SHP77 (cell line): ENCODE data around the gene BACH2.
"Not testable (repeated sequence)": the region's sequence is repeated elsewhere in the genome, so short reads cannot be mapped to it uniquely, and the experiment has no call there.

ENCODE experiments used
- DNase-seq, 2 experiments: peaks; one replicate each; lab custom pipeline; 2025; lab: John Stamatoyannopoulos, UW

Gene BACH2

DNA sequence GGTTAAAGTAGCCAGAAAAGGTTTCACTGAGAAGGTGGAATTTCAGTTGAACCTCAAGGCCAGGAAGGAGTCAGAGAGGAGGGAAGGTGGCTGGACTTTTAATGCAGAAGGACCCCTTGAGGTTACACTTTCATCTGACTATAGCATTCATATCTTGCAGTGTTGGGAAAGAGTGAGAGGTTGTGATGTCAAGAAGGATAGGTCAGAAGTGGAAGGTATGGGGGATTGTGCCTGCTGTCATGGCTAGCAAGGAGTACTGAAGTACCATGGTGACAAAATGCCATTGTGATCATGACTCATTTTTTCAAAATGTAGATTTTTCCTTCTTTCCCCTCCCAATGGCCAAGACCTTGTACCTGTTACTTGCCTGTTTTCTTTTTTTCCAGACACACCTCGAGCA, 5.2 kb upstream of the BACH2 start:
- no peak for DNase-seq

- DNase-seq, result no peak
Measured at GRCh38 chr6:90298459-90299053, 1.9 kb upstream of the BACH2 start.

- no peak for DNase-seq
Measured at GRCh38 chr6:90297867-90298381, 1.3 kb upstream of the BACH2 start.

GRCh38 chr6:90297115-90297866, 648 bp upstream of the BACH2 start:
- no peak for DNase-seq

DNA sequence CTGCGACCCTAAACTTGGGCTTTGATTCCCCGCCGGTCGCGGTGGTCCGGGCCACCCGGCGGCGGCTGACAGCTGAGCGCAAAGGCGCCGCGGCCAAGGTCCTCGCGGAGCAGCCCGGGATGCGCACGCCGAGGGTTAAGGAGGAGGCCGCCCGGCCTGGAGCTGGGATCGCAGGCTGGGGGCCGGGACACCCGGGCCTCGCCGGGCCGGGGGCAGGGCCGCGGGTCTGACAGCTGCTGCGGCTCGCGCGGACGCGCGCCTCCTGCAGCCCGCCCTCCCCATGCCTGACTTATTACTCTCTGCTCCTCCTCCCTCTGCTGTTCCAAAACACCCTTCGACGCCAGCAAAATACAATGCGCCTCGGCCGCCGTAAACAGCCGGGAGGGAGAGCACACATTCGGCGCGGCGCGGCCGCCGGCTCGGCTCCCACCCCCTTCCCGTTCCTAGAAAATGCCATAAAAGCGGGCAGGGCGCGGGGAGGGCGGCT, 746 bp downstream of the BACH2 start:
- DNase-seq, result peak; percentile 10 to 38

GRCh38 chr6:90294989-90295853, 1.4 kb downstream of the BACH2 start:
- DNase-seq, result peak; percentile 10 to 28

GRCh38 chr6:90294614-90294988, 2.0 kb downstream of the BACH2 start:
- DNase-seq, result peak in 1 of 2 experiments; percentile 4

DNA sequence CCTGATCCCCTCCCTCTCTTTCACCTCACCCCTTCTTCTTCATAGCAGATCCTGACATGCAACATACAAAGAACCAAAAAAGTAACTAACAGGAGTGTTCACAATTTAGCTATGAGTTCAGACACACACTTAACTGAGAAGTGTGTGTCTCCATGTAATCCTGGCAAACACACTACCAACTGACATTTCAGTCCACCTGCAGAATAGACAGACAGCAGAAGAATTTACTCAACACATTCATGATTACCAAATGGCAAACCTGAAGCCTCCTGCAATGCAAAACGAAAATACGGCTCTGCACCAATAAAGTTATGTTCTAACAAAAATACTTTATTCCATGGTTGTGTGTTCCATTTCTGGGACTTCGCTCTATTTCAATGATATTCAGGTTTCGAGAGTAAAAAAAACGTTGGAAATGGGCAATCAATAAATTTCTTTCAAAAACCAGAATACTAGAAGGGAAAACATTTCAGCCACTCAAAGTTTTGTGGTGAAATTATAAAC, 2.6 kb downstream of the BACH2 start:
- no peak for DNase-seq

GRCh38 chr6:90293319-90293953, 3.2 kb downstream of the BACH2 start:
- no peak for DNase-seq

- no peak for DNase-seq
Measured at GRCh38 chr6:90291565-90291964, 5.1 kb downstream of the BACH2 start.

DNA sequence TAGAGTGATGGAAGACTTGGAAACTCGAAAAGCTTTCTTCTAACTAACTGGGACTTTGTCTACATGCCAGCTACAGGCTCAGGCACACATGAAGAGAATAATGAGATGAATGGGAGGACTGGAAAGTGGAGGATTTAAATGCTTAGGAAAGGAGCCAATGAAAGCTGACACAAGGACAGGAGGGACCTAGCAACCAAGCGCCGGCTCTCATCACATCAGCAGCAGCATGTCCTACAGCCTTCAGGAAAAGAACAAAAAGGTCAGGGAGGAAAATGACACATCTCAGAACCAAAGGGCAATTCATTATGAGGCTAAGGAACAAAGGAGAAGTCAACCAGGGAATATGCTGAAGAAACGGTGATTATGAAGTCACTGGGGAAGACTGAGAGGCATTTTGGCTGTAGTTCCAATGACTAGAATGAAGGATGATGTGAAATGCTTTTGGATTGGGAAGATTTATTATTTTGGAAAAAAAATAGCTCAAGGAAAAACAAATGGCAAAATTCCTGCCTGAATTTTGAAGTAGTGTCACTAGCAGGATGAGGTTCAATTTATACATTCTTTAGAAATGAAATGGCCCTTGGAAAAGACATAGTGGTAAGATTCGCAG, 5.7 kb downstream of the BACH2 start:
- DNase-seq, result no peak

- no peak for DNase-seq
Measured at GRCh38 chr6:90289902-90290301, 6.7 kb downstream of the BACH2 start.

DNA sequence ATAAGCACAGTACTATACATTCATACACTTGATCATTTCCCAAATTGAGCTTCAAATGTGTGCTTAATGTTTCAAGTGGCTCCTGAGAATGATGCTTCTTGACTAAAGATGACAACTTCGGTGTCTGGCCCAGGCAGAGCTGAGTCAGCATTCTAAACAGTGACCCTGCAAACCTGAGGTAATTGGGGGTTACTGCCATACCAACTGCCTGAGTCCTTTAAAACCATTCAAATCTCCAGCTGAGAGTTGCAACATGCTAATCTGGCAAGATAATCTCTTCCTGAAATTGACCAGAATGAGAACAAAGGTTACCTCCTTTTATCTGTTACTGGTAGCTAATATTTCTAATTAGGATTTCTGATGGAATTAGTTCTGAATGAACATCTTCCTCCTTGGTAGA, 8.2 kb downstream of the BACH2 start:
- no peak for DNase-seq

DNA sequence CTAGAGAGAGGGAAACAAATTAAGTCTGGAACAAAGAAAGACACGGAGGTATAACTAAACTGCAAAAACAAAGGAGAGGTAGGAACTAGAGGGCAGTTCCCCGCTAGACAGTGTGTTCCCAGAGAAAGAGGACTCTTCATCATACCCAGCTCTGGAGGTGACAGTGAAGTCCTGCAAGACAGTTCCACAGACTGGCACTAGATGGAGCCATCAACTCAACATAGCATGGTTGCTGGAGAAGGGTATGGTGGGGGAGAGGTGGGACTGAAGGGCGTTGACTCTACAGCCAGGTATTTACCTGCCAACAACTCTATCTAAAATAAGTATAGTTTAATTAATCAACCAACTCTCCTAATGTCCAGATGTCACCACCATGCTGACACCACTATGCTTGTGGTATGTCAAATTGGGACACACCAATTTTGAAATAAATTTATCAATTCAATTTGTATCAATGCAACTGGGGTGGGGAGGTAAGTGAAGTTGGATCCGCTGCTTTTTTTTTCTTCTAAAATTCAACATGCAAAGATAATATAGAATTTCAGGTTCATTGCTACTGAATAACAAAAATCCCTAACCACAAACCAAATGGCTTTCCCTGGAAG, 9.7 kb downstream of the BACH2 start:
- DNase-seq, result peak; percentile 58 to 61

DNA sequence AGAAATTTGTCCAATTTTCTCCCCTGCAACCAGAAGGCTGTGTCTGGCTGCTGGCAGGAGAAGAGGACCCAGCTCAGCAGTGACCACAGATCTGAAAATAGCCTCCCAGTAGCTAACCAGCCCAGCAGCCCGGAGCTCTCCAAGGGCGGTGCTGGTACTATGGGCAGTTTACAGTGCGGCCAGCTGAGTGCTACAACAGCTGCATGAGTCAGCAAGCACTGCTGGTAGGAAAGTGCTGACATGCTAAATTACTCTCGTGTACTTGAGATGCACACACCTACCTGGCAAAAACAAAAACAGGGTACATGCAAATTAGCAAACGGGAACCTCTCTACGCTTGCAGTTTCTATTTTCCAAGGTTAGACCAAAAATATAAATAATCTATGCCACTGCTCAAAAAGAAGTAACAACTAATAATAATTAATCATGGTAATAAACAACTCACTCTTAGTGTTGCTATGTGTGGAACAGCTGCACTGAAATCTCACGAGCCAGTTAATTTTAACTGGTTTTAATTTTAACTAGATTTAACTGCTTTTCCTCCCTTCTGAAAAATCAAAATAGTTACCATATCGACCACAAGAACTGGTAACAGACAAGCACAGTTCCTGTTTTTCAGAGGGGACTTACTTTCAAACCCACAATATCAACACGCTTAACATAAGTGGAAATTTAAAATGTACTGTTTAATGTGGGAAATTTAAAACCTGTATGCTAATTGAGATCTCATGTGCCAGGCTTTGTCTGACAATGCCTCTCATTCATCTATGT, 10.8 kb downstream of the BACH2 start:
- peak; percentile 88 to 91 for DNase-seq

GRCh38 chr6:90285042-90285481, 11.6 kb downstream of the BACH2 start:
- no peak for DNase-seq

GRCh38 chr6:90284236-90285041, 12.2 kb downstream of the BACH2 start:
- peak; percentile 17 to 53 for DNase-seq

GRCh38 chr6:90282265-90282664, 14.4 kb downstream of the BACH2 start:
- not testable (repeated sequence) for DNase-seq

- no peak for DNase-seq
Measured at GRCh38 chr6:90278129-90278528, 18.5 kb downstream of the BACH2 start.
